ENCODE data around the gene GDPGP1. TPM values are rescaled to one million over a fixed set of nuclear protein-coding genes. Genes with fewer than 3 reads are reported as not detected.

The GDPGP1 gene
- total and polyA plus RNA-seq, 2 of the 4 experiments (the other 2 are of a cell fraction): 2.3 to 4.1 TPM

GRCh38 chr15:90266485-90266884 lies 32.5 kb downstream of the GDPGP1 start:
- H3K4me3 ChIP-seq (ENCODE audit: insufficient read depth, low read depth, low read length): peak overlapping the region; percentile 90
- no CpG with 5 or more reads among the region's 15 CpGs for WGBS, 2 experiments (ENCODE audit: extremely low coverage in 2 of 2, insufficient read length in 1 of 2)
- peak overlapping the region; percentile 85; the same call in 1 of the 2 replicates for H3K56ac ChIP-seq (ENCODE audit: extremely low read depth, insufficient read depth, low read length)
- peak overlapping the region; percentile 96 for H3K27ac ChIP-seq (ENCODE audit: insufficient read depth, low read length)
- H2BK20ac ChIP-seq (ENCODE audit: low read depth, low read length): no peak overlapping the region
- H2BK15ac ChIP-seq (ENCODE audit: low read depth, low read length): no peak overlapping the region
- no peaks in the 10 kb centered on the region for H3K9me3 ChIP-seq (ENCODE audit: control insufficient read depth, insufficient read depth, low read length)
- peak overlapping the region; percentile 91 for H2BK5ac ChIP-seq (ENCODE audit: low read depth, low read length, poor library complexity, severe bottlenecking)
- peaks cover 7% of the 10 kb centered on the region for H3K4me1 ChIP-seq (ENCODE audit: control insufficient read depth, insufficient read depth, low read length)
- peak overlapping the region; percentile 95 for H3K14ac ChIP-seq (replicated peaks; ENCODE audit: low read depth, low read length)
- no TSS peak for BruUV-seq (replicated peaks)
- H2AK9ac ChIP-seq (replicated peaks; ENCODE audit: low read depth, low read length, poor library complexity): peak overlapping the region; percentile 96
- peaks cover 46% of the 10 kb centered on the region for H4K20me1 ChIP-seq (ENCODE audit: insufficient read depth, low read length)
- peak overlapping the region; percentile 95 for H3K23ac ChIP-seq (ENCODE audit: low read depth, low read length)
- H3K4me2 ChIP-seq (ENCODE audit: low read depth, low read length): peak overlapping the region; percentile 90
- peaks cover 27 to 69% of the 10 kb centered on the region in 2 experiments for H3K79me1 ChIP-seq (ENCODE audit: low read depth in 1 of 2, low read length in 2 of 2)
- H3K9ac ChIP-seq (ENCODE audit: low read depth, low read length): peak overlapping the region; percentile 98
- ChIA-PET CTCF (no interaction called here), POLR2A (ENCODE audit: unreplicated experiment) (no interaction called here)
- TF ChIP-seq MAZ (IDR thresholded peaks at IDR 0.05; ENCODE audit: borderline replicate concordance, low read depth, low read length): no peak
- no peak for TF ChIP-seq POLR2A (IDR thresholded peaks at IDR 0.05; ENCODE audit: low read depth, low read length)
- no peak for TF ChIP-seq RCOR1 (IDR thresholded peaks at IDR 0.05; ENCODE audit: insufficient replicate concordance, low read length)
- TF ChIP-seq ELK1 (IDR thresholded peaks at IDR 0.05; ENCODE audit: borderline replicate concordance, low read depth, low read length): no peak
- TF ChIP-seq CHD1 (IDR thresholded peaks at IDR 0.05; ENCODE audit: low read depth, low read length): no peak
- no peak for TF ChIP-seq BHLHE40 (IDR thresholded peaks at IDR 0.05; ENCODE audit: low read depth, low read length)
- no peak for TF ChIP-seq MAFK (IDR thresholded peaks at IDR 0.05; ENCODE audit: low read depth, low read length)
- TF ChIP-seq SMC3 (IDR thresholded peaks at IDR 0.05; ENCODE audit: low read depth, low read length): no peak
- no peak for TF ChIP-seq RAD21 (IDR thresholded peaks at IDR 0.05; ENCODE audit: low read length)
- no peak for TF ChIP-seq NFE2L2 (IDR thresholded peaks at IDR 0.05; ENCODE audit: low read depth, low read length)
- no peak for TF ChIP-seq RFX5 (IDR thresholded peaks at IDR 0.05; ENCODE audit: low read depth, low read length)
- no peak for TF ChIP-seq FOS (IDR thresholded peaks at IDR 0.05; ENCODE audit: low read depth, low read length)
- H4K5ac ChIP-seq (ENCODE audit: low read depth, low read length): peak overlapping the region; percentile 87; the same call in 1 of the 2 replicates
- DNase-seq (peak; percentile 20), ATAC-seq (ENCODE audit: low read depth) (no peak)
- H4K8ac ChIP-seq (ENCODE audit: low read depth in 2 of 2, low read length in 2 of 2): peak overlapping the region; percentile 96 to 100; a peak in 2 of 4 replicates
- H4K91ac ChIP-seq (ENCODE audit: insufficient read depth, low read depth, low read length): no peak overlapping the region; the same call in 1 of the 2 replicates
- H2AFZ ChIP-seq (replicated peaks; ENCODE audit: low read length, poor library complexity): no peak overlapping the region
- H3K18ac ChIP-seq (ENCODE audit: low read depth, low read length): no peak overlapping the region
- peak overlapping the region; percentile 61; the same call in 1 of the 2 replicates for H2AK5ac ChIP-seq (ENCODE audit: low read depth, low read length)
- intact Hi-C loops (cut with micrococcal nuclease): no loop called here
- peaks cover 13% of the 10 kb centered on the region for H3K36me3 ChIP-seq (ENCODE audit: control insufficient read depth, insufficient read depth, low read length)
- peaks cover 14% of the 10 kb centered on the region for H3K9me1 ChIP-seq (ENCODE audit: insufficient read depth, low read length)
- 0 out of 2 replicates have a peak overlapping the region, but pooled peaks have one; percentile 50 for H2BK120ac ChIP-seq (ENCODE audit: low read depth, low read length)
- H3K4ac ChIP-seq (ENCODE audit: low read depth, low read length): peak overlapping the region; percentile 96
- dilution Hi-C loops (cut with HindIII; ENCODE audit: low sequenced_read_pairs, unreplicated experiment): no loop called here
- no peaks in the 10 kb centered on the region for H3K27me3 ChIP-seq (ENCODE audit: control insufficient read depth, insufficient read depth, low read length)
- in situ Hi-C loops (cut with MboI; ENCODE audit: low sequenced_read_pairs): no loop called here
